Nucleus accumbens (tissue), 56 donors: Measurements from ENCODE around the gene IER5.
A peak's percentile ranks its signal among the peaks of the same experiment; 100 is the strongest.

Source experiments
- DNase-seq, 56 donors: peaks; one replicate each; lab custom pipeline; 2025; lab: John Stamatoyannopoulos, UW

Gene IER5

DNA sequence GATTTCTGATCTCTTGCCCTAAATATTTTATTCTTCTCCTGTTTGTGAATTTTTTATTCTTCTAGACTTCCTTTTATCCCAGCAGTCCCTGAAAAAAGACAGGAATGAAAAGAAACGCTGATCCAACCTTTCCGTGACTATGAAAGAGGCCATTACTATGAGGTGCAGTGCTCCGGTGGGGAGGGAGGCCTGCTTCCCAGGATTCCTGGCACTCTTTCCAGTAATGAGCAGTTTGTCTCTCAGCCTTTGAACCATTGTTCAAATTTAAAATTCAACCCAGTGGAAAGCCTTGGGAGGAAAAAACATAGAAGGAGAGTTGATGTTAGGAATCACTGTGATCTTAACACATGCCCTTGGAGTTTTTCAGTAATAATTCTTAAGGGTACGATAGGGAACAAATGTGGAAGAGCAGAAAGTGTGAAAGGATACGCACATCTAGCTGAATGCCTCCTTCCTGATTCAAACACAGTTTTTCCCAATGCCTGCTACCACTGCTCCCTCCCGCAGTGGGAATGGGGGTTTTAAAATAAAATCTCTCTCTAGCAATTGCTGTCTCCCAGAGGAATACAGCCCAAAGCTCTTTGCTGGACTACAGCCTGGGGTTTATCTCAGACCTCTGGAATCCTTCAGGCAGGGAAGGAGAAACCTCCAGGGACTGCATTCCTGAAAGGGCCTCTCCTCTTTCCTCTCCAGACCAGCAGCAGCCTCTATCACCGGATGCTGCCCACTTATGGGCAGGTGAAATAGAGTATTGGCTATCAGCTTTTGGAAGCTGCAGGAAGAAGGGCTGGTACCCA lies 6.1 kb downstream of the IER5 start:
- no peak for DNase-seq

DNA sequence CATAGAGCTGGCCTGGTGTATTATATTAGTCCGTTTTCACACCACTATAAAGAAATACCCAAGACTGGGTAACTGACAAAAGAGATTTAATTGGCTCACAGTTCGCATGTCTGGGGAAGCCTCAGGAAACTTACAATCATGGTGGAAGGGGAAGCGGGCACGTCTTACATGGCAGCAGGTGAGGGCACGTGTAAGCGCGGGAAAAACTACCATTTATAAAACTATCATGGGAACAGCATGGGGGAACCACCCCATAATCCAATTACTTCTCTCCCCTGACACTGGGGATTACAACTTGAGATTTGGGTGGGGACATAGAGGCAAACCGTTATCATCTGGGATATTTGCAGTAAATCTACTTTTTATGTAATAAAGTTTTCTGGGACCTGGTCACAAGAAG lies 6.8 kb downstream of the IER5 start:
- DNase-seq = no peak

DNA sequence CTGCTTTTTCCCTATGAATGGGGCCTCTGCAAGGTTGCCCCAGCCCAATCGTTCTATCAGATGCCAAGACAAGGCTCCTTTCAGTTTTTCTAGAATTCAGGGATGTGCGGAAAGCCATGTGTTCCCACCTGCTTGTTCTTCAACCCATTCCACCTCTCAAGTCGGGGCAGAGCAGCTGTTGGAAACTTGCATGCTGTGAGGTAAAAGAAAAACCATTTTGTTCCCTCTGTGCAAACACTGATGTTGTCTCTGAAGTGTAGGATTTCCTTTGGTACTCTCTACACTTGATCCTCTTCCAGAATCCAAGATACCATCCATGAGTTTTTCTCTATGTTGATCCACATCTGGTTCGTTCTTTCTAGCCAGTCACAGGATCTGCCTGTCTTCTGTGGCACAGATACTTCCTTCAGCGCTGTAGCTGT lies 7.3 kb downstream of the IER5 start:
- no peak for DNase-seq

DNA sequence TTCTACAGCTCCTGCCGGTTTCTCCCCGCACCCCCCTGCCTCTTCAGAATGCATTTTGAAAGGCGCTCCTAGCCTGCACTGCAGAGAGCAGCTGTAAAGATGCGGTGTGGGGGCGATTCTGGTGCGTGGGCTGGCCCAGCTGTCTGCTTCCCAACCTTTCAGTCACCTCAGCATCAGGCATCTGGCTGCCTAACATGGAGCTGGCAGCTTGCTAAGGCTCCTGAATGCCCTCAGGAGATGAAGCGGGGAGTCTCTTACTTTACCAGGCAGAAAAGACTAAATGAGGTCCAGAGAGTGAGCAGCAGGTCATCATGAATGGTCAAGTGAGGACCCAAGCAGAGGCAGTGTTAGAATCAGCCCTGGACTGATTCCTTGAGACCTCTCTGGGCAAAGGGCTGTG lies 8.7 kb downstream of the IER5 start:
- peak in 31 of 56 donors; percentile 7 to 81 (median 45) for DNase-seq

DNA sequence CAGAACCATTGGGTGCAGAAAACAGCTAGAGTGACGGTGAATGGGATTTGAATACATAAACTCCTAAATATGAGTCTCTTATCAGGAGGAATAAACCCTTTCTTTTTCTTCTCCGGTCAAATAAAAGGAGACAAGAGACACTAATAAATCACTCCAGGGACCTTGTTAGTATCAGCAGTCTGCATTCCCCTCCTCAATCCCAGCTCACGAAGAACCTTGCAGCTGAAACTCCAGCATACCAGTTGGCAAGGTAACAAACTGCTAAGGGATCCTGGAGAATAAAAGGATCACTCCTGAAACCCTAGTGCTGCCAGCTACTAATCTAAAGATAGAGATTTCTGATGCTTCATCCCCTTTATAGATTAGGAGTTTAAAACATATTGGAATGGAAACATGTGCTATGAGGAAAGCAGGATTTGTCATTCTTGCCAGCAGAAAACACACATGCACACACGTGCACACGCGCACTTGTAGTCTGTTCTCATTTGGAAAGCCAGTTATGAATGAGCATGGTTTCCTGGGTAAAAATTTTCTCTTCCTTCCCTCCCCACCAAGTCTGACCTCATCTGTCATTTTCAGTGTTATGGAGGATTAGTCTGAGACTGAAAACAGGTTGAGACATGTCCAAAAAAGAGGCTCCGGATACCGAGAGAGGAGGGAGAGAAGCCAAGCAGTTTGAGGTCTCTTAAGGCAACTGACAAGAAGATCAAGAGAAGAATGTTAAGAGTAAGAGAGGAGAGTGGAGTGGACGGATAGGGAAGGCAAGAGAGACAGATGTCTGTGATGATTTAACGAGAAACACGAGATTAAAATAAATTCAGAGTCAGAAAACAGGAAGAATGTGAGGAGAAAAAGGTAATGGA lies 10.9 kb downstream of the IER5 start:
- peak in 1 of 56 donors; percentile 23 for DNase-seq

DNA sequence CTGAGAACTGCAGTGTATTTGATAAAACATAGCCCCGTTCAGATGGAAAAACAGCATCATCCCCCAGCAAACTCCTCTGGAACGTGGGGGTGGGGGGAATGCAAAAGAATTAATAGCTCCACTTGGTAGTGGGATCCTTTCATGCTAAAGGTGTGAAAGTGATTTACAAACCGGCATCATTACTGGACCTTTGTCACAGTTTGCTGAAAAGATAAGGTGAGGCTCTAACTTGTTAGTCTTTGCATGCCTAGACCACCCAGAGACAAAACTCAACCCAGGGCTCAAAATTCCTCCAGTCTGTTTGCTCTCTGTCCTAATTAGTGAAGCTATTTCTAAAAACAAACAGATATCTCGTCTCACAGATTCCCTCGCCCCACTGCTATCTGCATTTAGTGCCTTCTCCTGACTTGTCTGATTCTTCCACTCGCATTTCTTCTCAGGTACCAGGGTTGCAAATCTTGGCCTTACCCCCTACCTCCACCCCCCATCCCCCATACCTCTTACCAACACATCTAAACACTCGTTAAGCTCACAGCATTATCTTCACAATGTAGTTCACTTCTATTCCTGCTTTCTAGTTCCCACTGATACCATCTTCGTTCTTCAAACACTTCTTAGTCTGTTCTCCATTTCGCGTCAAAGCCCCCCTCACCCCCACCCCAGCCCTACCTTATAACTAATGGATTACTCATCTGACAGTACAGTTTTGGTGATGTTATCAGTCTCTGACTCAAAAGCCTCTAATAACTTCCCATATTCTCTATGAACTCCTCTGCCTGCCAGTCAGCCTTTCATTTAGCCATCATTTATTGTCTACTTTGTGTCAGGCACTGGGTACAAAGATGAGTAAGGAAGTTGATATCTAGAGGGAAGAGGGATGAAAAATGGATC lies 11.8 kb downstream of the IER5 start:
- no peak for DNase-seq

DNA sequence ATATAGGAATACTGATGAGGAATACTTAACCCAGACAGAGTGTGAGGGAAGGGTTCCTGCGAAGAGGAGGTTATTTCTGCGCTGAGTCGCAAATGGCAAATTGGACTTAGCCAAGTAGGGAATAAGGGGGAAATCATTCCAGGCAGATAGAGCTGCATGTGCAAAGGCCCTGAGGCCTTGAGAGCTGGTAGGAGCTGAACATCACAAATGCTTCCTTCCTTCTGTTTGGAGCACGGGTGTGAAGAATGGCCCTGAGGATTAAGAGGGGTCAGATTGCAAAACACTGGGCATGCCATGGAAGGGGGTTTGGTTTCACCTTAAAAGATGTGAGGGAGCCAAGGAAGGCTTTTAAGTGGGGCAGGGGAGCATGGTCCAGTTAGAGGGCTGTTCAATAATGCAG lies 12.4 kb downstream of the IER5 start:
- DNase-seq = no peak

DNA sequence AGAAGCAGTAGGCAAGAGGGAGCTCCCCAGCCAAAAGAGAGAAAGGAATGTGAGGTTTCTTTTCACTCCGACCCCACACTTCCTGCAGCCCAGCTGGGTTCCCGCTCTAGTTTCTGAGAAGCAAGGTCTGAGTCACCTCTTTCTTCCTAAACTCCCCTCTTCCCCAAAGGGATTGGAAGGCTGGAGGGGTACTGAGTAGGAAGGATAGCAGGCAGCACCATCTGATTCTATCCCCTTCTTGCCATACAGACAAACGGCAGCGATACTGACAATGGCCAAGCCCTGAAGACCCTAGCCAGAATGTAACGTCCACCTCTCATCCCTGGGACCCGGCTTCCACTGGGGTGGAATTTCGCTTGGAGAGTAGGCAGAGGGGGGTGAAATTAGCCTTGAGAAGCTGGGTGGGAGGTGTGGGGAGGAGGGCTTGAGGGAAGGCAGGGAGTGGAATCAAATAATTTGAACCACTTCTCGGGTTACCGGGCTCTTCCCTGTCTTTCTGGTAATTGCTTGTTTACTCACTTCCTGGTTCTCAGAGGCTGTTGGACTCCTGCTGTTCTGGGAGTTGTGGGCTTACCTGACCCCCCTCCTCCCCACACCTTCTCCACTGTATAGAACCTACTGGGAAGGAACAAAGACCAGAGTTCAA lies 13.2 kb downstream of the IER5 start:
- no peak for DNase-seq

DNA sequence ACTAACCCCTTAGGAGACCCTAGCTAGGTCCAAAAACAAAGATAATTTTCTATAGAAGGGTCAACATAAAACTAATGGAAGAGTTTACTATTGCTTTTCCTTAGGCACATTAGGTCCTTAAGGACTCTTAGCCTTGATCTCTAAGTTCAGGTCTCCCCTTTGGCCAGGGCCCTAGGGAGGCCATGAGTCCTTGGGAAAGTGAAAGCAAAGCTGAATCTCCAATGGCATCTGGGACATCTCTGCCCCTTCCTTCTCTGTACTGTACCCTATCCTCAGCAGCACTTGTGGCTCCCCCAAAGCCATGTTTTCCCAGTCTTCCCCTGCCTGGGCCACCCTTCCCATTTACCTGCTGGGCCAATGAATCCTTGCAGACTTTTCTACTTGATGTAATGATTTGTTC lies 14.3 kb downstream of the IER5 start:
- no peak for DNase-seq

DNA sequence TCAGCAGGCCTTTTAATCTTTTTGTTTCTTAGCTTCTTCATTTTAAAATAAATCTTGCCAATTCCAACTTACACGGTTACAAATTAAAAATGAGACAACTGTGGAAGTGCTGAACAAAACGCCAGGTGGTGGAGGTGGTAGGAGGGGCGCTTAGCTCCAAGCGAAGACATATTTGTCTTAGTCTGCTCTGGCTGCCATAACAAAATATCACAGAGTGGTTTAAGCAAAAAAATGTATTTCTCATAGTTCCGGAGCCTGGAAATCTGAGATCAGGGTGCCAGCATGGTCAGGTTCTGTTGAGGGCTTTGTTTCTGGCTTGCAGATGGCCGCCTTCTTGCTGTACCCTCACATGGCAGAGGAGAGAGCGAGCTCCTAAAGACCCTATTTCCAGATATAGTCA lies 14.9 kb downstream of the IER5 start:
- DNase-seq = peak in 5 of 56 donors; percentile 18 to 40 (median 33)

DNA sequence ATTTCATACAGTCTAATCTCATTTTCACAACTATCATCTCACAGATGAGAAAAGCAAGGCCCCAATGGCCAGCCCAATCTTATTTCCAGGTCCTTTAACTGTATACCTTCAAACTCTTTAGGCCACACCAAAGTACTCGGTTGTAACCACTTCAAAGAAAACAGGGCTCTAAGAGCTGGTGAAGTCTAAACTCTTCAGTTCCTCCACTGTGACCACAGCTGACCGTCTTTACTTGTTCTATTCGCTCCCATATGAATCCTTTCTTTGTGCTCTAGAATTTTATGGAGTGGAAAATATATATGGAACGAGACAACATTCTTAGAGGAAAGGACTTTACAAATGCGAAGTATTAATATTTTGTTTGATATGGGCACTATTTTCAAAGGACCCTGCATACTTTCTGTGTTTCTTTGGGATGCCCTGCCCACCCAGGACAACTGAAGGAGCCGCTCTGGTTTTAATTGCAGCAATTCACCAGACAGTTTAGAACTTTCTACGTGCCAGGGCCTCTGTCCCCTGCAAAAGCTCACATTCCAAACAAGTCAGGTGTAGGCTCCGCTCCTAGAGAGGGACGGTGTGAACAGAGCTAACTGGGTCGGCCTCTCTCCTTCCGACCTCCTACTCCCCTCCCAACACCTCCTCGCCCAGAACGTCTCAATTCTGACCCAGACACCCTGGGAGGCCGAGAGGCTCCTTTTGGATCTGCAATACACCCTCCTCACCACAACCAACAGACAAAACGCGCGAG lies 15.7 kb downstream of the IER5 start:
- DNase-seq = peak in 3 of 56 donors; percentile 40 to 56 (median 40)

DNA sequence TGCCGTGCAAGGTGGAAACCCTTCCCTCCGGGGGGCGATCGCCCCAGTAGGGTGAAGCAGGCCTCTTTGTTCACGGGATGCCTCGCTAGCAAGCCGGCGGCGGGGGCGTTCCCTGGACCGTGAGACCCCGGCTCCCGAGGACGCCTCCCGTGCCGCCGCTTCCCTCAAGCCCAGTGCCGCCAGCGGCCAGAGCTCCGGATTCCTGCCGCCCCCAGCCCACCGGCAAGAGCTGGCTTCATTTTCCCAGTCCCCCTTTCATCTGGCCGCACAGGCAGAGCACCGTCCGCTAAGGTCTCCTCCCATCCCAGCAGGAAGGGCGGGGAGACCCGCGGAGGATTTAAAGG lies 16.3 kb downstream of the IER5 start:
- peak in 15 of 56 donors; percentile 33 to 66 (median 49) for DNase-seq

DNA sequence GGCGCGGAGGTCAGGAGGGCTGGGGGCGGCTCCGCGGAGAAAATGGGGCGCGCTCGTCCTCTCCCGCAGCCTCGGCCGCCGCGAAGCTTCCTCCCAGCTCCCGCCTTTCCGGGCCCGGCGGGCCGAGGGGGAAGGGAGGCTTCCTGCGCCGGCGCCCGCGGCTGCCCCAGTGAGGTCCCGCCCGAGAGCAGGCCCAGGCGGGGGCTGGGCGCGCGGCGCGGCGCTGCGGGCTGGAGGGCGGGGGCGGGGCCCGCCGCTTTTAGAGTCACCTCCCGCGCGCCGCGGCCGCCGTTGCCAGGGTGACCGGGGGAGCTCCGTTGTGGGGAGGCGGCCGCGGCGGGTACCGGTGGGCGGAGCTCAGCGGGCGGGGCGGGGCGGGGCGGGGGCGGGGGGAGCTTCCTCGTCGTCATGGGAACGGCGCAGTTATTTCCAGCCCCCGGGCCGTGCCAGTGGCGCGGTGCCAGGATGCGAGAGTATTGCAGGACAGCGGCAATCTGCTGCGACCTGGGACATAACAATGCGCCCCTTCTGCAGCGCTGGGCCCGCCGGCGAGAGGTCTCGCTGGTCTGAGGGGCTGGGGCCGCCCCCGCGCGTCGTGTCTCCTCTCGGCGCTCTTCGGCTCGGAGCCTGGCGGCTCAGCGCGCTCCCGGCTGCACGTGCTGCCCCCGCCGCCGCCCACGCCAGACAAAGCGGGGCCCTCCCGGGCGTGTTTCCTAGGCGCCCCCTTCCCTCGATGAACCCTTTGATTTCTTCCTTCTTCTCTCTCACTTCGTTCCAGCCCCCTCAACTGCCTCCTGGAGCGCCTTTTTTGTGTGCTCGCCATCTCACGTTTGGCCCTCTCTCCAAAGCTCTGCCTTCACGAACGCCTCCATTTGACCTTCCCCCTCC lies 16.9 kb downstream of the IER5 start:
- peak in 55 of 56 donors; percentile 49 to 95 (median 84) for DNase-seq

DNA sequence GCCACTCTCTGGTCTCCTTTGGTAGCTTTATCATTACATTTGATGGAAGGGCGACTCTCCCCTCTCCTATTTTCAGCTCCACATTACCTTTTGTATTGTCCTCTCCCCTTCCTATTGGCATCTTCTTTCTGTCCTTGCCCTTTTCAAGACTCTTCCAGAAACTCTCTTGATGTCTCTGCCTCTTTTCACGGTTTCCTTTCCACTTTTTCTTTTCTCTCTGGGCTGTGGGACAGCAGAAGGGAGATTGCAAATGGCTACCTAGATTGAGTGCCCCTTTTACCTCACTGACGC lies 17.5 kb downstream of the IER5 start:
- no peak for DNase-seq

DNA sequence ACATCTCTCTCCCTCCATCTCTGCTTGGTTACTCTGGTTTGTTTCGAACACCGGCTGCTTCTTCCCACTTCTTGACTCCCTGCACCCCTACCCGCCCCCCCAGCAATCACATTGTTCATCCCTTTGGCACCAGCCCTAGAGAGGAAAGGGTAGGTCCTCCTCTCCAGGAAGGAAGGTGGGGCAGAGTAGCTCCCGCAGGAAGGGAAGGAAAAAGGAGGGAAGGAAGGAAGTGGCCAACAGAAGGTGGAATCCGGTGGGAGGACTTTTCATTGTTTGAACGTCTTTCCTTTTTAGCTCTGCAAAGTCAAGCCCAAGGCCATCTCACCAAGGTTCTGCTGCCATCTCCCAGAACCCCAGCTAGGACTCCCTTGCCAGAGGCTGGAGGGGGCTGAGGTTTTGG lies 18.0 kb downstream of the IER5 start:
- no peak for DNase-seq

DNA sequence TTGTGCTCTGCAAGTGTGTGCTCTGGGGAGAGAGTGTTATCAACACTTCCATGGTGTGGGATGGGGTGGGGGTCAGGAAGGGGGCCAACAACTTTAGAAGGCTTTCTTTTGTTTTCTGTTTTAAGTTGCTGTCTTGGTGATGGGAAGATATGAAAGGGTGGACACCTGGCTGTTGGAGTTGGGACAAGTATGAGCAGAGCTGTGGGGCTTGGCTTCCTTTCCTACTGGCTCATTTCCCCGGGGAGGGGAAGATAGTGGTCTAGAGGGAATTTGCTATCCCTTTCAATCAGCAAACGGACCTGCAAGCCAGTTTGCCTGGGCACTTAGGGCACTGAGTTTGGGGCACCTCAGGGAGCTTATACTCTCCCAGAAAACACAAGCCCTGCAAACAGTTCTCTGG lies 19.2 kb downstream of the IER5 start:
- no peak for DNase-seq

DNA sequence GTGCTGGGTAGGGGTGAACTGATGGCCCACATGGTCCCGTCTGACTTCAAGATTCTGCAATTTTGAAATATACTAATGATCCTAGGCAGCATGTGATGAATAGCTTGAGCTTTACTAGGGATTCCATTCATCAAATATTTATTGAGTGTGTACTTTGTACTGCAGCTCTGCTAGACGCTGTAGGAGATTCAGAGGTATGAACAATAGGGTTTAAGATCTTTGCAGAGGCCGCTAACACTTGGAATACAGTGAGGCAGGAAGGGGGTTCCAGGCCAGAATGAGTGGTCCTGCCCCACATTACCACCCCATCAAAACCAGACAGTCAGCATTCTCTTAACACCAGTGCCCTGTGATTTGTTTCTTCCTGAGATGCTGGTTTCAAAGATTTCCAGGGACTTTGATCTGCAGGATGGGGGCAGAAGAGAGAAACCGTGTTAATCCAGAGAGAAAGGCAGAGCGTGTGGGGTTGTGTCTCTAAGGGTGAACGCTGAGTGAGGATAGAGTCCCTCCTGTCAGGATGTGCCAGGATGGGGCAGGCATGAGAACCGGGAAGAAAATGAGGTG lies 19.9 kb downstream of the IER5 start:
- DNase-seq = no peak

DNA sequence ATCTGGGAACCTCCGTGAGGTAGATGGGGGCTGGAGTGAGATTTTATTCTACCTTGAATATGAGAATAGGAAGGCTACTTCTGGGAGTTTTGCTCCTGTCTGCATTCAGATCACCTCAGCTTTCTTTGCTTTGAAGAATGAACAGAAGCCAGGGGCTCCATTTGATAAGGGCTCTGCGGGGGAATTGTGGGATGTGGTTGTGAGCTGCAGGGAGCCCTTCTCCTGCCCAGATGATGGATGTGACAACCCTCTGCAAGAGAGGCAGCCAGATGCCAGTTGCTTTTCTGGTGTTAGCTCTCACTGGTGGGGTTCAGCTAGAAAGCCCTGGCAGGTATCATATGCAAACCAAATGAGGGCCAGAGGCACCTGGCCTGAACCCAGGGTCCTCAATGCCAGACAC lies 21.5 kb downstream of the IER5 start:
- no peak for DNase-seq
